Measurements from ENCODE around the gene CARS2.

- TF ChIP-seq POLR2A (IDR thresholded peaks at IDR 0.05; ENCODE audit: borderline replicate concordance, extremely low read depth, insufficient read depth, insufficient read length) (no peak), ZNF274 (IDR thresholded peaks at IDR 0.05; ENCODE audit: low read depth, low read length) (no peak), ZBTB33 (IDR thresholded peaks at IDR 0.05; ENCODE audit: extremely low read depth, insufficient replicate concordance, low read length) (no peak), POLR2AphosphoS5 (IDR thresholded peaks at IDR 0.05; ENCODE audit: low read depth, low read length) (no peak), ZFX (IDR thresholded peaks at IDR 0.05) (no peak)
- TF ChIP-seq, protein P1, sequence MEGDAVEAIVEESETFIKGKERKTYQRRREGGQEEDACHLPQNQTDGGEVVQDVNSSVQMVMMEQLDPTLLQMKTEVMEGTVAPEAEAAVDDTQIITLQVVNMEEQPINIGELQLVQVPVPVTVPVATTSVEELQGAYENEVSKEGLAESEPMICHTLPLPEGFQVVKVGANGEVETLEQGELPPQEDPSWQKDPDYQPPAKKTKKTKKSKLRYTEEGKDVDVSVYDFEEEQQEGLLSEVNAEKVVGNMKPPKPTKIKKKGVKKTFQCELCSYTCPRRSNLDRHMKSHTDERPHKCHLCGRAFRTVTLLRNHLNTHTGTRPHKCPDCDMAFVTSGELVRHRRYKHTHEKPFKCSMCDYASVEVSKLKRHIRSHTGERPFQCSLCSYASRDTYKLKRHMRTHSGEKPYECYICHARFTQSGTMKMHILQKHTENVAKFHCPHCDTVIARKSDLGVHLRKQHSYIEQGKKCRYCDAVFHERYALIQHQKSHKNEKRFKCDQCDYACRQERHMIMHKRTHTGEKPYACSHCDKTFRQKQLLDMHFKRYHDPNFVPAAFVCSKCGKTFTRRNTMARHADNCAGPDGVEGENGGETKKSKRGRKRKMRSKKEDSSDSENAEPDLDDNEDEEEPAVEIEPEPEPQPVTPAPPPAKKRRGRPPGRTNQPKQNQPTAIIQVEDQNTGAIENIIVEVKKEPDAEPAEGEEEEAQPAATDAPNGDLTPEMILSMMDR (IDR thresholded peaks at IDR 0.05 in 2 of 3, conservative IDR thresholded peaks at IDR 0.05 in 1 of 3; ENCODE audit: borderline replicate concordance in 1 of 3, insufficient read depth in 1 of 3, low read depth in 2 of 3, low read length in 2 of 3), result peak; percentile 48 to 72 (median 70); a peak in 5 of 6 replicates
- TF ChIP-seq, protein P2, sequence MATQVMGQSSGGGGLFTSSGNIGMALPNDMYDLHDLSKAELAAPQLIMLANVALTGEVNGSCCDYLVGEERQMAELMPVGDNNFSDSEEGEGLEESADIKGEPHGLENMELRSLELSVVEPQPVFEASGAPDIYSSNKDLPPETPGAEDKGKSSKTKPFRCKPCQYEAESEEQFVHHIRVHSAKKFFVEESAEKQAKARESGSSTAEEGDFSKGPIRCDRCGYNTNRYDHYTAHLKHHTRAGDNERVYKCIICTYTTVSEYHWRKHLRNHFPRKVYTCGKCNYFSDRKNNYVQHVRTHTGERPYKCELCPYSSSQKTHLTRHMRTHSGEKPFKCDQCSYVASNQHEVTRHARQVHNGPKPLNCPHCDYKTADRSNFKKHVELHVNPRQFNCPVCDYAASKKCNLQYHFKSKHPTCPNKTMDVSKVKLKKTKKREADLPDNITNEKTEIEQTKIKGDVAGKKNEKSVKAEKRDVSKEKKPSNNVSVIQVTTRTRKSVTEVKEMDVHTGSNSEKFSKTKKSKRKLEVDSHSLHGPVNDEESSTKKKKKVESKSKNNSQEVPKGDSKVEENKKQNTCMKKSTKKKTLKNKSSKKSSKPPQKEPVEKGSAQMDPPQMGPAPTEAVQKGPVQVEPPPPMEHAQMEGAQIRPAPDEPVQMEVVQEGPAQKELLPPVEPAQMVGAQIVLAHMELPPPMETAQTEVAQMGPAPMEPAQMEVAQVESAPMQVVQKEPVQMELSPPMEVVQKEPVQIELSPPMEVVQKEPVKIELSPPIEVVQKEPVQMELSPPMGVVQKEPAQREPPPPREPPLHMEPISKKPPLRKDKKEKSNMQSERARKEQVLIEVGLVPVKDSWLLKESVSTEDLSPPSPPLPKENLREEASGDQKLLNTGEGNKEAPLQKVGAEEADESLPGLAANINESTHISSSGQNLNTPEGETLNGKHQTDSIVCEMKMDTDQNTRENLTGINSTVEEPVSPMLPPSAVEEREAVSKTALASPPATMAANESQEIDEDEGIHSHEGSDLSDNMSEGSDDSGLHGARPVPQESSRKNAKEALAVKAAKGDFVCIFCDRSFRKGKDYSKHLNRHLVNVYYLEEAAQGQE (IDR thresholded peaks at IDR 0.05; ENCODE audit: low read depth), result no peak
These were observed 112.3 kb downstream of the CARS2 start for GRCh38 chr13:110593430-110594130.

All from HCT116 (cell line).